ENCODE data around the gene PLOD1. TPM values are rescaled to one million over a fixed set of nuclear protein-coding genes. Genes with fewer than 3 reads are reported as not detected.

The PLOD1 gene
- polyA plus RNA-seq, 1 donor (not counting 4 experiments of a cell fraction or from before 2014, with no cell fraction given) = 63.6 TPM

- DNase-seq (ENCODE audit: low read depth, low spot score) (no peak), FAIRE-seq (no peak)
- Histone ChIP-seq H3K9me1 (ENCODE audit: control insufficient read depth, extremely low read depth, insufficient read depth, low read length) (no peaks in the 10 kb centered on the region), H3K9ac (ENCODE audit: control insufficient read depth, extremely low read depth, insufficient read depth, low read length) (no peak overlapping the region), H3K4me2 (ENCODE audit: control insufficient read depth, extremely low read depth, insufficient read depth, low read depth, low read length) (no peak overlapping the region), H3K4me3 (ENCODE audit: control insufficient read depth in 2 of 3, extremely low read depth in 1 of 3, insufficient read depth in 2 of 3, low read depth in 1 of 3, low read length in 3 of 3) (no peak overlapping the region), H3K27ac (ENCODE audit: control insufficient read depth, insufficient read depth, low read length) (no peak overlapping the region), H3K36me3 (ENCODE audit: control insufficient read depth in 2 of 2, extremely low read depth in 1 of 2, insufficient read depth in 2 of 2, low read length in 2 of 2) (peaks cover 4 to 16% of the 10 kb centered on the region in 2 experiments), H3K4me1 (ENCODE audit: control insufficient read depth, extremely low read depth, insufficient read depth, low read length) (peaks cover 8% of the 10 kb centered on the region), H2AFZ (ENCODE audit: control insufficient read depth, low read length) (no peak overlapping the region), H3K79me2 (ENCODE audit: control insufficient read depth, insufficient read depth, low read length) (no peaks in the 10 kb centered on the region), H3K27me3 (ENCODE audit: control insufficient read depth, extremely low read depth, insufficient read depth, low read length) (no peaks in the 10 kb centered on the region), H4K20me1 (ENCODE audit: control insufficient read depth, extremely low read depth, insufficient read depth, low read length) (no peaks in the 10 kb centered on the region), H3K9me3 (ENCODE audit: control insufficient read depth, low read depth, low read length) (no peaks in the 10 kb centered on the region)
- TF ChIP-seq EZH2 (IDR thresholded peaks at IDR 0.05; ENCODE audit: low read length) (no peak), CTCF (optimal IDR thresholded peaks at IDR 0.05 in 1 of 3, IDR thresholded peaks at IDR 0.05 in 1 of 3, conservative IDR thresholded peaks at IDR 0.05 in 1 of 3; ENCODE audit: extremely low read depth in 1 of 3, insufficient read depth in 2 of 3, low read length in 3 of 3) (no peak)
- dilution Hi-C loops (cut with MboI; ENCODE audit: extremely low pct_ligation_motif_present, low sequenced_read_pairs) = no loop called here
Observed at GRCh38 chr1:11970441-11971185, 36.1 kb downstream of the PLOD1 start.

GRCh38 chr1:11977625-11978024 is 43.1 kb downstream of the PLOD1 start:
- Histone ChIP-seq H3K9ac (ENCODE audit: control insufficient read depth, extremely low read depth, insufficient read depth, low read length) (no peak overlapping the region), H3K4me2 (ENCODE audit: control insufficient read depth, extremely low read depth, insufficient read depth, low read depth, low read length) (no peak overlapping the region), H3K27me3 (ENCODE audit: control insufficient read depth, extremely low read depth, insufficient read depth, low read length) (no peaks in the 10 kb centered on the region), H3K79me2 (ENCODE audit: control insufficient read depth, insufficient read depth, low read length) (peaks cover 13% of the 10 kb centered on the region), H4K20me1 (ENCODE audit: control insufficient read depth, extremely low read depth, insufficient read depth, low read length) (peaks cover 5% of the 10 kb centered on the region), H3K36me3 (ENCODE audit: control insufficient read depth in 2 of 2, extremely low read depth in 1 of 2, insufficient read depth in 2 of 2, low read length in 2 of 2) (peaks cover 10 to 12% of the 10 kb centered on the region in 2 experiments), H2AFZ (ENCODE audit: control insufficient read depth, low read length) (no peak overlapping the region), H3K4me3 (ENCODE audit: control insufficient read depth in 2 of 3, extremely low read depth in 1 of 3, insufficient read depth in 2 of 3, low read depth in 1 of 3, low read length in 3 of 3) (no peak overlapping the region), H3K9me1 (ENCODE audit: control insufficient read depth, extremely low read depth, insufficient read depth, low read length) (peaks cover 2% of the 10 kb centered on the region), H3K4me1 (ENCODE audit: control insufficient read depth, extremely low read depth, insufficient read depth, low read length) (peaks cover 23% of the 10 kb centered on the region), H3K27ac (ENCODE audit: control insufficient read depth, insufficient read depth, low read length) (no peak overlapping the region), H3K9me3 (ENCODE audit: control insufficient read depth, low read depth, low read length) (no peaks in the 10 kb centered on the region)
- dilution Hi-C loops (cut with MboI; ENCODE audit: extremely low pct_ligation_motif_present, low sequenced_read_pairs) = no loop called here
- DNase-seq (ENCODE audit: low read depth, low spot score) (no peak), FAIRE-seq (no peak)
- TF ChIP-seq CTCF (optimal IDR thresholded peaks at IDR 0.05 in 1 of 3, IDR thresholded peaks at IDR 0.05 in 1 of 3, conservative IDR thresholded peaks at IDR 0.05 in 1 of 3; ENCODE audit: extremely low read depth in 1 of 3, insufficient read depth in 2 of 3, low read length in 3 of 3) (no peak), EZH2 (IDR thresholded peaks at IDR 0.05; ENCODE audit: low read length) (no peak)
